A549 (cell line): ENCODE measurements around the gene SUFU. TPM values are rescaled to one million over a fixed set of nuclear protein-coding genes. Genes with fewer than 3 reads are reported as not detected.

Experiments
- ATAC-seq, 2 experiments: fragments of 200-7000 bp in 1 of 2; fragments of >200 bp in 1 of 2; cut with Nextera tagmentation in 1 of 2; cut with Tn5 transposase in 1 of 2; 3 replicates each; pipeline versions ENCODE4 v1.8.0 to v1.9.1; 2018 to 2020; ENCODE audit warnings: mild to moderate bottlenecking in 1 of 2, moderate library complexity in 1 of 2
- CTCF ChIA-PET: fragments of 300-600 bp; sonication (Branson Sonifier 250); formaldehyde crosslinking; extraction: SDS; loops from one replicate; lab custom pipeline; 2021; ENCODE audit warnings: antibody characterized with exemption, inconsistent platforms; lab: Yijun Ruan, JAX
- POLR2A ChIA-PET: fragments of 350-600 bp; formaldehyde crosslinking; extraction: SDS; loops from one replicate; lab custom pipeline; 2021; ENCODE audit warnings: antibody characterized with exemption, inconsistent platforms; lab: Yijun Ruan, JAX
- DNase-seq, 2 experiments: peaks; one replicate each; pipeline versions ENCODE4 v3.0.0 to v3.0.0-alpha.2; 2011 to 2016; ENCODE audit warnings: low read depth in 1 of 2, low spot score in 1 of 2
- FAIRE-seq: peaks from 2 replicates; lab custom pipeline; 2011; peaks lifted over from hg19 to GRCh38; lab: Jason Lieb, UNC
- H3K27ac ChIP-seq, 2 experiments: fragments of >200 bp; sonication (Bioruptor Twin); formaldehyde crosslinking; 3 replicates each; pipeline ENCODE4 v1.5.1; 2016 to 2017
- H3K4me1 ChIP-seq: fragments of >200 bp; sonication (Bioruptor Twin); formaldehyde crosslinking; 3 replicates; pipeline ENCODE4 v1.6.1; 2016
- H3K4me2 ChIP-seq: fragments of >200 bp; sonication (Bioruptor Twin); formaldehyde crosslinking; 3 replicates; pipeline ENCODE4 v1.6.1; 2016
- H3K4me3 ChIP-seq: fragments of >200 bp; sonication (Bioruptor Twin); formaldehyde crosslinking; 3 replicates; pipeline ENCODE4 v1.5.1; 2016
- H3K9me3 ChIP-seq: fragments of >200 bp; sonication (Bioruptor Twin); formaldehyde crosslinking; 3 replicates; pipeline ENCODE4 v1.6.1; 2016
- BHLHE40 ChIP-seq: IDR thresholded peaks from 2 replicates; pipeline ENCODE4 v1.6.1; 2012; ENCODE audit warnings: low read depth, low read length, inconsistent platforms
- CHD4 ChIP-seq: fragments of 200-600 bp; sonication (generic); IDR thresholded peaks from 2 replicates; pipeline ENCODE4 v1.6.1; 2016; ENCODE audit warnings: antibody characterized with exemption, mild to moderate bottlenecking, borderline replicate concordance
- EHF ChIP-seq: fragments of 250-450 bp; sonication (Bioruptor Pico); IDR thresholded peaks from 2 replicates; pipeline ENCODE4 v1.5.0; 2020; ENCODE audit warnings: mild to moderate bottlenecking
- ESRRA ChIP-seq: fragments of 150-350 bp; IDR thresholded peaks from 2 replicates; pipeline ENCODE4 v1.6.1; 2014; ENCODE audit warnings: mild to moderate bottlenecking, low read length, borderline replicate concordance
- FOSB ChIP-seq: fragments of 250-450 bp; sonication (Bioruptor Pico); IDR thresholded peaks from 2 replicates; pipeline ENCODE4 v1.5.0; 2020; ENCODE audit warnings: mild to moderate bottlenecking, moderate library complexity
- FOXS1 ChIP-seq: fragments of 250-450 bp; sonication (Bioruptor Pico); IDR thresholded peaks from 2 replicates; pipeline ENCODE4 v1.5.0; 2020; ENCODE audit warnings: mild to moderate bottlenecking, moderate library complexity
- GATA3 ChIP-seq: IDR thresholded peaks from 2 replicates; pipeline ENCODE4 v1.6.1; 2012; ENCODE audit warnings: borderline replicate concordance
- HOXB13 ChIP-seq: fragments of 250-450 bp; sonication (Bioruptor Pico); IDR thresholded peaks from 2 replicates; pipeline ENCODE4 v1.5.0; 2020; ENCODE audit warnings: low read depth, mild to moderate bottlenecking, moderate library complexity
- HOXB5 ChIP-seq: fragments of 250-450 bp; sonication (Bioruptor Pico); IDR thresholded peaks from 2 replicates; pipeline ENCODE4 v1.5.0; 2020; ENCODE audit warnings: mild to moderate bottlenecking, moderate library complexity
- JUNB ChIP-seq: fragments of >200 bp; sonication (Bioruptor Twin); formaldehyde crosslinking; IDR thresholded peaks from 2 replicates; pipeline ENCODE4 v1.6.1; 2016
- MAFK ChIP-seq: fragments of 450-650 bp; IDR thresholded peaks from 2 replicates; pipeline ENCODE4 v1.6.1; 2014; ENCODE audit not compliant: partially characterized antibody
- NPAS2 ChIP-seq: fragments of 250-450 bp; sonication (Bioruptor Pico); IDR thresholded peaks from 2 replicates; pipeline ENCODE4 v1.8.0; 2022; ENCODE audit warnings: mild to moderate bottlenecking, moderate library complexity, borderline replicate concordance
- NR3C1 ChIP-seq: fragments of >200 bp; sonication (Bioruptor Twin); formaldehyde crosslinking; IDR thresholded peaks from 3 replicates; pipeline ENCODE4 v1.6.1; 2017
- PHF8 ChIP-seq: fragments of 200-600 bp; sonication (generic); IDR thresholded peaks from 2 replicates; pipeline ENCODE4 v1.6.1; 2016; ENCODE audit warnings: low read depth, mild to moderate bottlenecking, antibody characterized with exemption, moderate library complexity, borderline replicate concordance
- POLR2A ChIP-seq: IDR thresholded peaks from 2 replicates; pipeline ENCODE4 v1.6.1; 2012; ENCODE audit warnings: mild to moderate bottlenecking, low read length
- RAD21 ChIP-seq, 2 experiments: fragments of >200 bp in 1 of 2; sonication (Bioruptor Twin) in 1 of 2; formaldehyde crosslinking in 1 of 2; IDR thresholded peaks in 1 of 2; conservative IDR thresholded peaks in 1 of 2; 2 replicates in 1 of 2; 3 replicates in 1 of 2; pipeline ENCODE4 v1.6.1; 2012 to 2018; ENCODE audit warnings: inconsistent platforms in 1 of 2
- RARB ChIP-seq: fragments of 250-450 bp; sonication (Bioruptor Pico); IDR thresholded peaks from 2 replicates; pipeline ENCODE4 v1.8.0; 2021; ENCODE audit warnings: mild to moderate bottlenecking, moderate library complexity
- RCOR1 ChIP-seq: fragments of 150-350 bp; IDR thresholded peaks from 2 replicates; pipeline ENCODE4 v1.6.1; 2014; ENCODE audit warnings: antibody characterized with exemption, low read length, low read depth
- RFX5 ChIP-seq: fragments of 450-650 bp; IDR thresholded peaks from 2 replicates; pipeline ENCODE4 v1.7.1; 2014; ENCODE audit warnings: antibody characterized with exemption, mild to moderate bottlenecking, moderate library complexity
- RNF2 ChIP-seq: fragments of 200-600 bp; sonication (generic); IDR thresholded peaks from 2 replicates; pipeline ENCODE4 v1.6.1; 2016; ENCODE audit warnings: low read depth, mild to moderate bottlenecking, antibody characterized with exemption, moderate library complexity, borderline replicate concordance
- ZFP36 ChIP-seq: fragments of 450-650 bp; IDR thresholded peaks from 2 replicates; pipeline ENCODE4 v1.6.1; 2014; ENCODE audit warnings: borderline replicate concordance; ENCODE audit not compliant: partially characterized antibody
- ZNF302 ChIP-seq: fragments of 250-450 bp; sonication (Bioruptor Pico); IDR thresholded peaks from 2 replicates; pipeline ENCODE4 v1.9.0; 2021; ENCODE audit warnings: inconsistent platforms, mild to moderate bottlenecking, moderate library complexity
- ZSCAN20 ChIP-seq: fragments of 250-450 bp; sonication (Bioruptor Pico); IDR thresholded peaks from 2 replicates; pipeline ENCODE4 v1.8.0; 2022; ENCODE audit warnings: mild to moderate bottlenecking, moderate library complexity
- WGBS: methylation state at CpG from one replicate; pipeline ENCODE4 v1.1.6; 2017; ENCODE audit errors: missing lambda C conversion rate; 5-methylcytosine and 5-hydroxymethylcytosine counted together
- polyA plus RNA-seq, 4 experiments: library from polyadenylated mRNA; depleted of rRNA in 3 of 4; stranded (reverse); fragments of >200 nt; fragmentation: RNase III in 1 of 4; extraction: RNeasy Plus Mini Kit Qiagen cat#74134 plus additional on column Dnase treatment in 1 of 4; gene quantifications; 2 replicates in 3 of 4; 3 replicates in 1 of 4; pipeline ENCODE4 v1.2.3, GENCODE V29; 2011 to 2017
- TF ChIP-seq, protein P1 (sequence below): fragments of >200 bp; sonication (Bioruptor Twin); formaldehyde crosslinking; IDR thresholded peaks from 3 replicates; pipeline ENCODE4 v1.5.1; 2016

The SUFU gene
- polyA plus RNA-seq, 2 of the 4 experiments (the other 2 are of a cell fraction) = 3.7 to 5.5 TPM

DNA sequence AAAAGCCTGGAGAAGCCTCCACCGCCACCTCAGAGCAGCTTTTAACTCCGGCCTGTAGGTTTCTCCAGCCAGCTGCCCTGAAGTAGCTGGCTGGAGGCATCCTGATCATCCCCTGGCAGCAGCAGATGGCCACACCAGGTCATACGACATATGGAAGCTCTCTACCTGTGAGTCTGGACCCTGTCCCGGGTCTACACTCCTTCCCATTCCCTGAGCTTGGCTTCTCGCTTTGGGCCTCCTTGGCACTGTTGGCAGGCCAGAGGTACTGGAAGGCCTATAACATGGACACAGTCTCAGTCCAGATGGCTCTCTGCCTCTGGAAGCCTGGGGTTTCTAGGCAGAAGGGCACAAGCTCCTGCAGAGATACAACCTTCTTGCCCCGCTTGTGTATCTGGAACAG lies 97.0 kb downstream of the SUFU start:
- FAIRE-seq (no peak), DNase-seq (no peak), ATAC-seq (no peak)
- Histone ChIP-seq H3K4me3 (no peak overlapping the region), H3K9me3 (no peaks in the 10 kb centered on the region), H3K4me2 (no peak overlapping the region), H3K27ac (no peak overlapping the region), H3K4me1 (peaks cover 26% of the 10 kb centered on the region)
- ChIA-PET POLR2A (no interaction called here), CTCF (interaction anchor here (0.6 to 10.7 kb wide), 6 partner anchors 17 to 369 kb away, joined by 3 to 60 read pairs (median 6); partner anchors contain the start of genes SUFU and TRIM8)
- no peak for TF ChIP-seq HOXB13 (CRISPR knock-in tag)
- no peak for TF ChIP-seq RCOR1
- no peak for TF ChIP-seq PHF8
- TF ChIP-seq NPAS2 (CRISPR knock-in tag) = no peak
- TF ChIP-seq FOSB = no peak
- 77% methylated on average over 5 of the region's 6 CpGs for WGBS

GRCh38 chr10:102601639-102602038 lies 97.9 kb downstream of the SUFU start:
- TF ChIP-seq POLR2A (no peak), ZFP36 (no peak), GATA3 (no peak)
- 93% methylated on average over 8 of the region's 9 CpGs for WGBS
- Histone ChIP-seq H3K4me3 (no peak overlapping the region), H3K9me3 (no peaks in the 10 kb centered on the region), H3K27ac (no peak overlapping the region), H3K4me2 (no peak overlapping the region), H3K4me1 (peaks cover 29% of the 10 kb centered on the region)
- ATAC-seq = no peak
- ChIA-PET POLR2A (no interaction called here), CTCF (interaction anchor here (0.8 to 2.3 kb wide), 4 partner anchors 8 to 98 kb away, joined by 3 to 10 read pairs (median 6); partner anchors contain the start of gene SUFU)
- FAIRE-seq = no peak
- no peak for DNase-seq

DNA sequence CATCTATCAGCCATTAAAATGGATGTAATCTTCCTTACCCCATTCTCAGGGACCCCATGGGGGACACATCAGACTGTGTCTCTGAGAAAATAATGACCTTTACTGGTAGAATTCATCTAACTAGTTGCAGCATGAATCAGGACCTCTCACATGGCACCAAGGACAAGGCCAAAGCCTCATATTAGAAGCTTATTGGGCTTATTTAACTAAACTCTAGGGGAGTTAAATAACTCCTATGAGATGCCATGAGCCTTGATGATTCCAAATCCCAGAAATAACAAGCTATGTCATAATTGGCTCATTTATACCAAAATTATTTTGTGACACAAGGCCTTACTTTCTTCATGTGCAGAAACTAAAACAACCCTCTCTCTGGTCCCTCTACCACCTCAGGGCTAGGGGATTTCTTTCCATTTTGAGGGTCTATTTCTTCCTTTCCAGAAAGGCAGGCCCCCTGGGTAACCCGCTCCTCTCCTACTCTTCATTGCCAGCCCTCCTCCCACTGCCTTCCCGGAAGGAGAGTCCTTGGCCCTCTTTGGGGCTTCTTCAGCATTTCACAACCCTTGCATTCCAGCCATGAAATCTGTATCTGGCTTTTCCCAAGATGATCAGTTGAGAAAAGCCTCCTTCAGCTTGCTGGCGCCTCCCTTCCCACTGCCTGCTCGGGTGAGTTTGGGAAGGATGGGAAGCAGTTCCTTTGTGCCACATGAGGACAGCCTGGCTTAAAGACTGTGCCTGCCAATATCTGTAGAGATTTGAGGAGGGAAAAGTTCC lies 98.7 kb downstream of the SUFU start:
- Histone ChIP-seq H3K9me3 (no peaks in the 10 kb centered on the region), H3K27ac (peak overlapping the region in 1 of 2 experiments; percentile 89; a peak in 2 of 6 replicates), H3K4me3 (no peak overlapping the region), H3K4me1 (peaks cover 29% of the 10 kb centered on the region), H3K4me2 (no peak overlapping the region)
- WGBS = 96% methylated on average over 4 of the region's 4 CpGs
- DNase-seq (no peak), FAIRE-seq (no peak), ATAC-seq (no peak)
- ChIA-PET POLR2A (no interaction called here), CTCF (interaction anchor here (0.7 to 2.3 kb wide), 8 partner anchors 9 to 124 kb away, joined by 3 to 10 read pairs (median 4); partner anchors contain the start of genes SUFU and TRIM8)
- TF ChIP-seq RNF2 = no peak
- TF ChIP-seq RCOR1 = no peak
- TF ChIP-seq, protein P1, sequence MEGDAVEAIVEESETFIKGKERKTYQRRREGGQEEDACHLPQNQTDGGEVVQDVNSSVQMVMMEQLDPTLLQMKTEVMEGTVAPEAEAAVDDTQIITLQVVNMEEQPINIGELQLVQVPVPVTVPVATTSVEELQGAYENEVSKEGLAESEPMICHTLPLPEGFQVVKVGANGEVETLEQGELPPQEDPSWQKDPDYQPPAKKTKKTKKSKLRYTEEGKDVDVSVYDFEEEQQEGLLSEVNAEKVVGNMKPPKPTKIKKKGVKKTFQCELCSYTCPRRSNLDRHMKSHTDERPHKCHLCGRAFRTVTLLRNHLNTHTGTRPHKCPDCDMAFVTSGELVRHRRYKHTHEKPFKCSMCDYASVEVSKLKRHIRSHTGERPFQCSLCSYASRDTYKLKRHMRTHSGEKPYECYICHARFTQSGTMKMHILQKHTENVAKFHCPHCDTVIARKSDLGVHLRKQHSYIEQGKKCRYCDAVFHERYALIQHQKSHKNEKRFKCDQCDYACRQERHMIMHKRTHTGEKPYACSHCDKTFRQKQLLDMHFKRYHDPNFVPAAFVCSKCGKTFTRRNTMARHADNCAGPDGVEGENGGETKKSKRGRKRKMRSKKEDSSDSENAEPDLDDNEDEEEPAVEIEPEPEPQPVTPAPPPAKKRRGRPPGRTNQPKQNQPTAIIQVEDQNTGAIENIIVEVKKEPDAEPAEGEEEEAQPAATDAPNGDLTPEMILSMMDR = no peak
- no peak for TF ChIP-seq RARB
- no peak for TF ChIP-seq ZSCAN20 (CRISPR knock-in tag)
- no peak for TF ChIP-seq ESRRA
- no peak for TF ChIP-seq EHF (CRISPR knock-in tag)
- no peak for TF ChIP-seq RAD21 (conservative IDR thresholded peaks at IDR 0.05 in 1 of 2, IDR thresholded peaks at IDR 0.05 in 1 of 2)
- no peak for TF ChIP-seq BHLHE40
- no peak for TF ChIP-seq FOSB
- TF ChIP-seq PHF8 = no peak
- TF ChIP-seq HOXB13 (CRISPR knock-in tag) = no peak

- 78% methylated on average over 7 of the region's 7 CpGs for WGBS
- no peak for TF ChIP-seq CHD4
- TF ChIP-seq ZNF302 (CRISPR knock-in tag) = no peak
- TF ChIP-seq RCOR1 = no peak
- TF ChIP-seq EHF (CRISPR knock-in tag) = no peak
- TF ChIP-seq FOXS1 (CRISPR knock-in tag) = no peak
- no peak for TF ChIP-seq NR3C1
- TF ChIP-seq BHLHE40 = no peak
- TF ChIP-seq JUNB = no peak
- TF ChIP-seq MAFK = no peak
- no peak for TF ChIP-seq RFX5
- no peak for TF ChIP-seq HOXB5 (CRISPR knock-in tag)
- CTCF ChIA-PET = interaction anchor here (1.6 to 2.3 kb wide), 4 partner anchors 8 to 40 kb away, joined by 3 to 15 read pairs (median 9); partner anchors contain the start of gene TRIM8
- Histone ChIP-seq H3K4me3 (peak overlapping the region; percentile 9; the same call in 1 of the 3 replicates), H3K4me1 (peaks cover 29% of the 10 kb centered on the region), H3K27ac (peak overlapping the region; percentile 70 to 89), H3K9me3 (no peaks in the 10 kb centered on the region), H3K4me2 (peak overlapping the region; percentile 61)
- POLR2A ChIA-PET = interaction anchor here (1.2 kb wide), 1 partner anchor 101 kb away, joined by 3 read pairs; the partner anchor contains the start of gene ACTR1A
- no peak for DNase-seq
- ATAC-seq = peak; percentile 59 to 72
- FAIRE-seq = no peak
These were observed 100.2 kb downstream of the SUFU start for GRCh38 chr10:102603946-102604345.
